SK-N-SH treated with all-trans-retinoic acid at 6 μM for 48 hours (cell line): ENCODE data around the gene PHF13.

Experiments
- ATAC-seq: fragments of 200-7000 bp; cut with Tn5 transposase; 3 replicates; pipeline ENCODE4 v1.9.1; 2020; ENCODE audit warnings: mild to moderate bottlenecking, moderate library complexity
- BACH2 ChIP-seq: fragments of 250-450 bp; sonication (Bioruptor Pico); IDR thresholded peaks from 2 replicates; pipeline ENCODE4 v1.9.0; 2021; ENCODE audit warnings: mild to moderate bottlenecking, borderline replicate concordance
- CREB5 ChIP-seq: fragments of 250-450 bp; sonication (Bioruptor Pico); IDR thresholded peaks from 2 replicates; pipeline ENCODE4 v1.5.1; 2020; ENCODE audit warnings: low read depth, mild to moderate bottlenecking, moderate library complexity
- CSDC2 ChIP-seq: fragments of 250-450 bp; sonication (Bioruptor Pico); IDR thresholded peaks from 2 replicates; pipeline ENCODE4 v1.5.0; 2020; ENCODE audit warnings: mild to moderate bottlenecking, moderate library complexity
- CSRNP3 ChIP-seq: fragments of 250-450 bp; sonication (Bioruptor Pico); IDR thresholded peaks from 2 replicates; pipeline ENCODE4 v1.5.1; 2021; ENCODE audit warnings: mild to moderate bottlenecking, moderate library complexity
- ESRRG ChIP-seq: fragments of 250-450 bp; sonication (Bioruptor Pico); IDR thresholded peaks from 2 replicates; pipeline ENCODE4 v1.6.1; 2021; ENCODE audit warnings: mild to moderate bottlenecking
- GLIS3 ChIP-seq: fragments of 250-450 bp; sonication (Bioruptor Pico); IDR thresholded peaks from 2 replicates; pipeline ENCODE4 v1.5.0; 2020; ENCODE audit warnings: mild to moderate bottlenecking, moderate library complexity
- ISL1 ChIP-seq: fragments of 250-450 bp; sonication (Bioruptor Pico); IDR thresholded peaks from 2 replicates; pipeline ENCODE4 v2.1.2; 2022; ENCODE audit warnings: mild to moderate bottlenecking, moderate library complexity
- OSR1 ChIP-seq: fragments of 250-450 bp; sonication (Bioruptor Pico); IDR thresholded peaks from 2 replicates; pipeline ENCODE4 v1.8.0; 2022; ENCODE audit warnings: moderate library complexity, mild to moderate bottlenecking, inconsistent platforms
- PATZ1 ChIP-seq: fragments of 250-450 bp; sonication (Bioruptor Pico); IDR thresholded peaks from 2 replicates; pipeline ENCODE4 v1.8.0; 2020; ENCODE audit warnings: mild to moderate bottlenecking, moderate library complexity, borderline replicate concordance
- POU6F1 ChIP-seq: fragments of 250-450 bp; sonication (Bioruptor Pico); IDR thresholded peaks from 2 replicates; pipeline ENCODE4 v1.8.0; 2021; ENCODE audit warnings: low read depth, mild to moderate bottlenecking, moderate library complexity, borderline replicate concordance
- PPARA ChIP-seq: fragments of 250-450 bp; sonication (Bioruptor Pico); IDR thresholded peaks from 2 replicates; pipeline ENCODE4 v1.5.0; 2020; ENCODE audit warnings: mild to moderate bottlenecking, borderline replicate concordance
- RARB ChIP-seq: fragments of 250-450 bp; sonication (Bioruptor Pico); IDR thresholded peaks from 2 replicates; pipeline ENCODE4 v1.8.0; 2021; ENCODE audit warnings: mild to moderate bottlenecking, moderate library complexity
- SNAI2 ChIP-seq: fragments of 250-450 bp; sonication (Bioruptor Pico); IDR thresholded peaks from 2 replicates; pipeline ENCODE4 v1.5.0; 2020; ENCODE audit warnings: mild to moderate bottlenecking, moderate library complexity
- TCF4 ChIP-seq: fragments of 250-450 bp; sonication (Bioruptor Pico); IDR thresholded peaks from 2 replicates; pipeline ENCODE4 v1.8.0; 2021; ENCODE audit warnings: mild to moderate bottlenecking, moderate library complexity, borderline replicate concordance
- TOX ChIP-seq: fragments of 250-450 bp; sonication (Bioruptor Pico); IDR thresholded peaks from 2 replicates; pipeline ENCODE4 v1.8.0; 2021; ENCODE audit warnings: mild to moderate bottlenecking, moderate library complexity, borderline replicate concordance
- TSHZ2 ChIP-seq: fragments of 250-450 bp; sonication (Bioruptor Pico); IDR thresholded peaks from 2 replicates; pipeline ENCODE4 v1.5.0; 2020; ENCODE audit warnings: mild to moderate bottlenecking, moderate library complexity
- ZC3H10 ChIP-seq: fragments of 250-450 bp; sonication (Bioruptor Pico); IDR thresholded peaks from 2 replicates; pipeline ENCODE4 v1.5.1; 2021; ENCODE audit warnings: mild to moderate bottlenecking, moderate library complexity
- ZFP3 ChIP-seq: fragments of 250-450 bp; sonication (Bioruptor Pico); IDR thresholded peaks from 2 replicates; pipeline ENCODE4 v1.5.0; 2020; ENCODE audit warnings: mild to moderate bottlenecking, moderate library complexity
- ZFP30 ChIP-seq: fragments of 450-650 bp; formaldehyde crosslinking; IDR thresholded peaks from 2 replicates; pipeline ENCODE4 v1.5.0; 2022; ENCODE audit warnings: mild to moderate bottlenecking, moderate library complexity
- ZNF565 ChIP-seq: fragments of 450-650 bp; formaldehyde crosslinking; conservative IDR thresholded peaks from 2 replicates; pipeline ENCODE4 v1.5.0; 2020; ENCODE audit warnings: low read depth, mild to moderate bottlenecking, moderate library complexity
- ZNF70 ChIP-seq: fragments of 450-650 bp; formaldehyde crosslinking; IDR thresholded peaks from 2 replicates; pipeline ENCODE4 v1.5.0; 2020; ENCODE audit warnings: mild to moderate bottlenecking, moderate library complexity
- ZNF8 ChIP-seq: fragments of 450-650 bp; formaldehyde crosslinking; IDR thresholded peaks from 2 replicates; pipeline ENCODE4 v1.5.0; 2020; ENCODE audit warnings: mild to moderate bottlenecking, moderate library complexity

PHF13 gene

GRCh38 chr1:6585081-6585722, 28.3 kb upstream of the PHF13 start:
- ATAC-seq = no peak
- TF ChIP-seq GLIS3 (CRISPR knock-in tag) (no peak), SNAI2 (CRISPR knock-in tag) (no peak), POU6F1 (no peak), RARB (CRISPR knock-in tag) (no peak), ZC3H10 (no peak), OSR1 (CRISPR knock-in tag) (no peak), ESRRG (CRISPR knock-in tag) (no peak), ZNF8 (CRISPR knock-in tag) (no peak), CREB5 (CRISPR knock-in tag) (no peak), PPARA (CRISPR knock-in tag) (no peak), TSHZ2 (no peak), BACH2 (no peak), ZFP3 (CRISPR knock-in tag) (no peak), PATZ1 (CRISPR knock-in tag) (no peak), CSRNP3 (no peak), CSDC2 (CRISPR knock-in tag) (no peak), ZNF565 (no peak), ZNF70 (CRISPR knock-in tag) (no peak), ZFP30 (CRISPR knock-in tag) (no peak)

GRCh38 chr1:6585841-6586240, 27.7 kb upstream of the PHF13 start:
- no peak for TF ChIP-seq ISL1 (CRISPR knock-in tag)
- TF ChIP-seq ZC3H10 = no peak
- no peak for TF ChIP-seq GLIS3 (CRISPR knock-in tag)
- no peak for ATAC-seq

- TF ChIP-seq CSRNP3 = no peak
- no peak for TF ChIP-seq ZNF8 (CRISPR knock-in tag)
- TF ChIP-seq SNAI2 (CRISPR knock-in tag) = no peak
- TF ChIP-seq TCF4 (CRISPR knock-in tag) = no peak
- no peak for TF ChIP-seq ZC3H10
- TF ChIP-seq TOX (CRISPR knock-in tag) = no peak
- no peak; the same call in 2 of the 3 replicates for ATAC-seq
These were observed 27.1 kb upstream of the PHF13 start for GRCh38 chr1:6586404-6586816.
